Left lung (tissue), 10 donors: Measurements from ENCODE around the gene SWI5. TPM values are rescaled to one million over a fixed set of nuclear protein-coding genes. Genes with fewer than 3 reads are reported as not detected.
A peak's percentile ranks its signal among the peaks of the same experiment; 100 is the strongest.

Experiments
- ATAC-seq: fragments of 200-7000 bp; cut with Tn5 transposase; one replicate; pipeline ENCODE4 v1.9.1; 2020; ENCODE audit warnings: moderate library complexity
- DNase-seq, 4 donors: peaks; one replicate each; pipeline ENCODE4 v3.0.0-alpha.2; 2013 to 2020
- H3K27ac ChIP-seq, 2 donors: fragments of 200-600 bp; sonication (generic) in 1 of 2; one replicate each; pipeline versions ENCODE4 v1.5.0 to v1.8.0; 2020 to 2021
- H3K27me3 ChIP-seq, 2 donors: fragments of 200-600 bp; sonication (generic) in 1 of 2; one replicate each; pipeline versions ENCODE4 v1.5.0 to v1.8.0; 2020 to 2021
- H3K36me3 ChIP-seq, 2 donors: fragments of 200-600 bp; sonication (generic) in 1 of 2; one replicate each; pipeline versions ENCODE4 v1.5.0 to v1.8.0; 2020 to 2021
- H3K4me1 ChIP-seq, 2 donors: fragments of 200-600 bp; one replicate each; pipeline ENCODE4 v1.8.0; 2021
- H3K4me3 ChIP-seq, 2 donors: fragments of 200-600 bp; sonication (generic) in 1 of 2; one replicate each; pipeline versions ENCODE4 v1.5.0 to v1.8.0; 2020 to 2021; ENCODE audit warnings: mild to moderate bottlenecking in 1 of 2
- H3K9me3 ChIP-seq, 2 donors: fragments of 200-600 bp; sonication (generic) in 1 of 2; one replicate each; pipeline versions ENCODE4 v1.5.0 to v1.8.0; 2020 to 2021
- CTCF ChIP-seq, 2 donors: fragments of 200-600 bp; sonication (generic) in 1 of 2; IDR thresholded peaks; one replicate each; pipeline versions ENCODE4 v1.5.0 to v1.8.0; 2021; ENCODE audit warnings: antibody characterized with exemption in 2 of 2
- intact Hi-C, 2 donors: fragments of 100-400 bp; cut with DNase I; formaldehyde crosslinking; loops; one replicate each; pipeline versions ENCODE4 v1.11.2 to v1.14.2; 2022
- polyA plus RNA-seq, 6 donors: library from polyadenylated mRNA; unstranded; fragments of 120-200 nt; gene quantifications; one replicate each; pipeline ENCODE4 v1.2.1, GENCODE V29; 2013; ENCODE audit not compliant: insufficient read length in 6 of 6
- total RNA-seq, 2 donors: library from RNA; stranded (reverse); fragmentation: NEBNext Ultra II Directional; extraction: Animal tissue kit (Norgen Biotek cat#: 25700); gene quantifications; one replicate each; pipeline ENCODE4 v1.2.1, GENCODE V29; 2021
- donor health status: DM: no; HTN: yes; CAD: no.
- donor health status: DM: no; HTN: no; CAD: no.

Gene SWI5
- total and polyA plus RNA-seq, 8 donors: 16.2 to 36.9 (median 31.7) TPM

- no peak for ATAC-seq
- TF ChIP-seq CTCF (IDR thresholded peaks at IDR 0.05): no peak
- H3K27me3 ChIP-seq: peaks cover 0 to 15% of the 10 kb centered on the region in 2 donors
- H3K4me1 ChIP-seq: peaks cover 9 to 22% of the 10 kb centered on the region in 2 donors
- no peaks in the 10 kb centered on the region for H3K9me3 ChIP-seq
- H3K36me3 ChIP-seq: peaks cover 0 to 8% of the 10 kb centered on the region in 2 donors
- H3K4me3 ChIP-seq: peak overlapping the region; percentile 25 to 44
- no peak overlapping the region for H3K27ac ChIP-seq
- intact Hi-C loops: no loop called here
- no peak for DNase-seq
These were observed 25.0 kb upstream of the SWI5 start for GRCh38 chr9:128250839-128251731.

GRCh38 chr9:128251732-128252100 lies 24.4 kb upstream of the SWI5 start:
- no peak for ATAC-seq
- intact Hi-C loops: no loop called here

GRCh38 chr9:128252317-128253139 lies 23.5 kb upstream of the SWI5 start:
- peaks cover 9 to 19% of the 10 kb centered on the region in 2 donors for H3K4me1 ChIP-seq
- ATAC-seq (no peak), DNase-seq (no peak)
- H3K27ac ChIP-seq: no peak overlapping the region
- TF ChIP-seq CTCF (IDR thresholded peaks at IDR 0.05): no peak
- H3K4me3 ChIP-seq: no peak overlapping the region
- H3K36me3 ChIP-seq: peaks cover 0 to 22% of the 10 kb centered on the region in 2 donors
- intact Hi-C loops: no loop called here
- peaks cover 0 to 15% of the 10 kb centered on the region in 2 donors for H3K27me3 ChIP-seq
- H3K9me3 ChIP-seq: no peaks in the 10 kb centered on the region

More at GRCh38 chr9:128251732-128252100, 24.4 kb upstream of the SWI5 start:
- Histone ChIP-seq H3K27ac (no peak overlapping the region), H3K36me3 (peaks cover 0 to 14% of the 10 kb centered on the region in 2 donors), H3K4me1 (peaks cover 9 to 19% of the 10 kb centered on the region in 2 donors), H3K4me3 (no peak overlapping the region), H3K9me3 (no peaks in the 10 kb centered on the region), H3K27me3 (peaks cover 0 to 15% of the 10 kb centered on the region in 2 donors)
- no peak for TF ChIP-seq CTCF (IDR thresholded peaks at IDR 0.05)
- DNase-seq: no peak

- no peaks in the 10 kb centered on the region for H3K9me3 ChIP-seq
- H3K27me3 ChIP-seq: peaks cover 0 to 15% of the 10 kb centered on the region in 2 donors
- no peak overlapping the region for H3K4me3 ChIP-seq
- DNase-seq (no peak), ATAC-seq (no peak)
- H3K27ac ChIP-seq: no peak overlapping the region
- intact Hi-C loops: no loop called here
- peaks cover 0 to 31% of the 10 kb centered on the region in 2 donors for H3K36me3 ChIP-seq
- H3K4me1 ChIP-seq: peaks cover 9 to 19% of the 10 kb centered on the region in 2 donors
- TF ChIP-seq CTCF (IDR thresholded peaks at IDR 0.05): no peak
These were observed 22.7 kb upstream of the SWI5 start for GRCh38 chr9:128253140-128253990.
